ENCODE data around the gene KCTD1. TPM values are rescaled to one million over a fixed set of nuclear protein-coding genes. Genes with fewer than 3 reads are reported as not detected.

The KCTD1 gene
- total RNA-seq, 6 experiments from 2014 or later, result 14.7 to 18.5 (median 17.7) TPM

DNA sequence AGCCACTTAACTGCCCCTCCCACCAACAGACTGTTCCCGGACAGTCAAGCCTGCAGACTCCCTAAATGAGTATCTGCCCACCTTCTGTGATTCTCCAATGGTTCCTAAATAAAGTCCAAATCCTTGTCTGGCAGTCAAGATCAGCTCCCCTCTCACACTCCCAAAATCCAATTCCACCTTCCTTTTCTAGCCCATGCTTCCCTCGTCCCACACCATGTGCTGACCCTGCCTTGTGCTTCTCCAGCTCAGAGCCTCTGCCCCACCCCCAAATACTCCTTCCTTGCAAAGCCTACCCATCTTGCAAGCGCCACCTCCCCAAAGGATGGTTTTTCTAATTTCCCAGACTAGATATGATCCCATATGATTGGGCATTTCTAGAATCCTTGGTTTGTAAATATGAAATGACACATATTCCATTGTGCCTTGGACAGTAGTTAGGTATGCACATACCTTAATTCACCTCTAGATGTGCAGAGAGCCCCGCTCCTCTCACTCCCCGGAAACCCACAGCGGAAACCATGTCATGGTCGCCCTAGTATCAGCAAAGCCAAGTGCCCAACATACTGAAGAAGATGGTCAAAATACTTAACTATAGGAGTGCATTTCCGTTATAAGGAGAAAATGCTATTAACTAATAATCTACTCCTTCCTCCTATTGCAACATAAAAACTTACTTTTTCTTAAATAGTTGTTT, 97.2 kb downstream of the KCTD1 start:
- no peak for DNase-seq
- no peaks in the 10 kb centered on the region for H3K9me3 Mint-ChIP-seq
- H3K27ac Mint-ChIP-seq, result no peak overlapping the region
- H3K4me3 Mint-ChIP-seq, result no peak overlapping the region
- H3K4me1 Mint-ChIP-seq (ENCODE audit: low read depth), result peaks cover 14% of the 10 kb centered on the region; the same call in 1 of the 2 replicates
- TF ChIP-seq, protein P1, sequence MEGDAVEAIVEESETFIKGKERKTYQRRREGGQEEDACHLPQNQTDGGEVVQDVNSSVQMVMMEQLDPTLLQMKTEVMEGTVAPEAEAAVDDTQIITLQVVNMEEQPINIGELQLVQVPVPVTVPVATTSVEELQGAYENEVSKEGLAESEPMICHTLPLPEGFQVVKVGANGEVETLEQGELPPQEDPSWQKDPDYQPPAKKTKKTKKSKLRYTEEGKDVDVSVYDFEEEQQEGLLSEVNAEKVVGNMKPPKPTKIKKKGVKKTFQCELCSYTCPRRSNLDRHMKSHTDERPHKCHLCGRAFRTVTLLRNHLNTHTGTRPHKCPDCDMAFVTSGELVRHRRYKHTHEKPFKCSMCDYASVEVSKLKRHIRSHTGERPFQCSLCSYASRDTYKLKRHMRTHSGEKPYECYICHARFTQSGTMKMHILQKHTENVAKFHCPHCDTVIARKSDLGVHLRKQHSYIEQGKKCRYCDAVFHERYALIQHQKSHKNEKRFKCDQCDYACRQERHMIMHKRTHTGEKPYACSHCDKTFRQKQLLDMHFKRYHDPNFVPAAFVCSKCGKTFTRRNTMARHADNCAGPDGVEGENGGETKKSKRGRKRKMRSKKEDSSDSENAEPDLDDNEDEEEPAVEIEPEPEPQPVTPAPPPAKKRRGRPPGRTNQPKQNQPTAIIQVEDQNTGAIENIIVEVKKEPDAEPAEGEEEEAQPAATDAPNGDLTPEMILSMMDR (IDR thresholded peaks at IDR 0.05), result no peak
- H3K36me3 Mint-ChIP-seq (ENCODE audit: low read depth), result peaks cover 5% of the 10 kb centered on the region
- peaks cover 5% of the 10 kb centered on the region for H3K27me3 Mint-ChIP-seq (ENCODE audit: insufficient read depth)

DNA sequence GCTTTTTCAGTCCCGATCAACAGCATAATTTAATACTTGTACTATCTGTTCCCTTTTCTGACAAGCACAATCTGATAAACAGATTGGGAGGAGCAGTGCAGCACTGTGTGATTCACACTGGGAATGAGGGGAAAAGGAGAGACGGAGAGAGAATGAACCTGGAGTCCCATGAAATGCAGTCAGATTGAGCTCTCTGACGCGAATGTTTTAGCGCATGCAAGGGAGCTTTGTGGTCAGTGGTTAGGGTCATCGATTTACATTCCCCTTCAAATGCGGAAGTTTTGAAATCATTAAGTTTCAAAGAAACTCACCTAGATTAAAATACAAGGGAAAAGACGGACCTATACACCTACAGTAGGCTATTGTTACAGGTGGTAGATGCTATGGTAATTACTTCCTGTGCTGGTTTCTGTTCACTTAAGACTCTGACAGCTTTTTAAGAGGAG, 99.6 kb downstream of the KCTD1 start:
- TF ChIP-seq, protein P1 (IDR thresholded peaks at IDR 0.05), result no peak
- peaks cover 6% of the 10 kb centered on the region for H3K27me3 Mint-ChIP-seq (ENCODE audit: insufficient read depth)
- no peak overlapping the region; the same call in 1 of the 2 replicates for H3K27ac Mint-ChIP-seq
- H3K4me1 Mint-ChIP-seq (ENCODE audit: low read depth), result peaks cover 12% of the 10 kb centered on the region; the same call in 1 of the 2 replicates
- no peak overlapping the region for H3K4me3 Mint-ChIP-seq
- H3K9me3 Mint-ChIP-seq, result no peaks in the 10 kb centered on the region
- H3K36me3 Mint-ChIP-seq (ENCODE audit: low read depth), result peaks cover 4% of the 10 kb centered on the region; the same call in 1 of the 2 replicates
- DNase-seq, result no peak

DNA sequence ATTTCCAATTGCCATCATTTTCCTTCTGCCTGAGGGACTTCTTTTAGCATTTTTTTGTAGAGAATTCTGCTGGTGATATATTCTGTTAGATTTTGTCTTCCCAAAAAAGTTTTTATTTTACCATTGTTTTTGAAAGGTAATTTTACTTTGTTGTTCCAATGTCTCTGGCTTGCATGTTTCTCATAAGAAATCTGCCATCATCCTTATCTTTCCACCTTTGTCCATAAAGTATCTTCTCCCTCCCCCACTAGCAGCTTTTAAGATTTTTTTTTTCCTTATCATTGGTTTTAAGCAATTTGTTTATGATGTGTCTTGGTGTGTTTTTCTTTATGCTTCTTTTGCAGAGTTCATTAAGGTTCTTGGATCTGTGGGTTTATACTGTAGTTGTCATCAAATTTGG, 104.5 kb downstream of the KCTD1 start:
- H3K36me3 Mint-ChIP-seq (ENCODE audit: low read depth), result peaks cover 5% of the 10 kb centered on the region; the same call in 1 of the 2 replicates
- H3K27ac Mint-ChIP-seq, result no peak overlapping the region
- H3K4me3 Mint-ChIP-seq, result no peak overlapping the region
- peaks cover 9% of the 10 kb centered on the region for H3K27me3 Mint-ChIP-seq (ENCODE audit: insufficient read depth)
- H3K4me1 Mint-ChIP-seq (ENCODE audit: low read depth), result peaks cover 11% of the 10 kb centered on the region; the same call in 1 of the 2 replicates
- TF ChIP-seq, protein P1 (IDR thresholded peaks at IDR 0.05), result no peak
- no peaks in the 10 kb centered on the region for H3K9me3 Mint-ChIP-seq
- DNase-seq, result no peak

DNA sequence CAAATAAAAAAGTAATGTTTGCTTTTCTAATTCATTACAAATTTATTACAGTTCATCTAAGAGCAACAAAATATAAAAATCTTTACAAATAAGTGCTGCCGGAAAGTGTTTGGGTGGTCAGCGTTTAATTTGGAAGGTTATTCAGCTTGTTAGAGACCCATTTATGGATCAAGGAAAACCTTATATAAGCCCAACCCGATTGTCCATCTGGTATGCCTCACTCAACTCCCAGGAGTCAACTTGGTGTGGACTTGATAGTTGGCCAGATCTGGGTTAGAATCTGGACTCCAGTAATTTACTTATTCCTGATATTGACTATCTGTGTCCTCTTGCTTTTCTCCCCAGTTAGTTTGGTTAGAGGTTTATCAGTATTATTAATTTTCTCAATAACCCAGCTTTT, 106.2 kb downstream of the KCTD1 start:
- peaks cover 5% of the 10 kb centered on the region; the same call in 1 of the 2 replicates for H3K36me3 Mint-ChIP-seq (ENCODE audit: low read depth)
- no peak overlapping the region for H3K4me3 Mint-ChIP-seq
- no peak for DNase-seq
- H3K27ac Mint-ChIP-seq, result no peak overlapping the region
- peaks cover 7% of the 10 kb centered on the region for H3K27me3 Mint-ChIP-seq (ENCODE audit: insufficient read depth)
- TF ChIP-seq, protein P1 (IDR thresholded peaks at IDR 0.05), result no peak
- H3K4me1 Mint-ChIP-seq (ENCODE audit: low read depth), result peaks cover 6% of the 10 kb centered on the region; the same call in 1 of the 2 replicates
- no peaks in the 10 kb centered on the region for H3K9me3 Mint-ChIP-seq

DNA sequence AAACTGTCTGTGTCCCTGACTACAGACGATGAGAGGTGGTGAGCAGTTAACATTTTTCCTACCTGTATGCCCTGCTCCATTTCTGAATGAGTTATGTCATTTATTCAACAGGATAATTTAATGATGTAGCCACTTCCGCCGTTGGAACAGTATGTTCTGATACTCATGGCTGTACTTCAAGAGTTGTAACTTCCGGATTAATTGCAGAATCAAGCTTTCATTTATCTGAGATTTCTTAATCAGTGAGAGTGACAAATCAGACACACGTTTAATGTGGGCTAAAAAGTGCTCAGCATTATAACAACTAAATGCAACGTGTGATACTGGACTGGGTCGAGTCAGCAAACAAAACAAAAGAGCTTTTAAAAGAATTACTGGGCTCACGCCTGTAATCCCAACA, 107.7 kb downstream of the KCTD1 start:
- DNase-seq, result no peak
- H3K27ac Mint-ChIP-seq, result no peak overlapping the region
- H3K4me1 Mint-ChIP-seq (ENCODE audit: low read depth), result peaks cover 18% of the 10 kb centered on the region
- TF ChIP-seq, protein P1 (IDR thresholded peaks at IDR 0.05), result no peak
- no peaks in the 10 kb centered on the region for H3K9me3 Mint-ChIP-seq
- H3K27me3 Mint-ChIP-seq (ENCODE audit: insufficient read depth), result peaks cover 7% of the 10 kb centered on the region
- H3K36me3 Mint-ChIP-seq (ENCODE audit: low read depth), result peaks cover 5% of the 10 kb centered on the region; the same call in 1 of the 2 replicates
- no peak overlapping the region for H3K4me3 Mint-ChIP-seq
